HEK293 (cell line): ENCODE results near the gene AKT1.

Source experiments
- PRDM2 ChIP-seq: fragments of 450-650 bp; formaldehyde crosslinking; IDR thresholded peaks from 2 replicates; pipeline ENCODE4 v1.5.1; 2016; ENCODE audit warnings: missing biosample characterization, missing genetic modification characterization, borderline replicate concordance
- YY2 ChIP-seq: fragments of 450-650 bp; formaldehyde crosslinking; IDR thresholded peaks from 2 replicates; pipeline ENCODE4 v1.5.1; 2016; ENCODE audit warnings: missing biosample characterization, missing genetic modification characterization
- ZBTB11 ChIP-seq: fragments of 450-650 bp; formaldehyde crosslinking; conservative IDR thresholded peaks from 2 replicates; pipeline ENCODE4 v1.5.1; 2016; ENCODE audit warnings: low read depth, missing biosample characterization, missing genetic modification characterization
- ZBTB44 ChIP-seq: fragments of 450-650 bp; IDR thresholded peaks from 2 replicates; pipeline ENCODE4 v1.5.1; 2018; ENCODE audit warnings: missing biosample characterization, mild to moderate bottlenecking, missing genetic modification characterization
- ZFP3 ChIP-seq: fragments of 450-650 bp; formaldehyde crosslinking; IDR thresholded peaks from 2 replicates; pipeline ENCODE4 v1.5.1; 2016; ENCODE audit warnings: low read depth, missing biosample characterization, missing genetic modification characterization
- ZFP41 ChIP-seq: fragments of 450-650 bp; formaldehyde crosslinking; IDR thresholded peaks from 2 replicates; pipeline ENCODE4 v1.5.1; 2016; ENCODE audit warnings: missing biosample characterization, missing genetic modification characterization, borderline replicate concordance
- ZIC2 ChIP-seq: fragments of 450-650 bp; formaldehyde crosslinking; IDR thresholded peaks from 2 replicates; pipeline ENCODE4 v1.5.1; 2016; ENCODE audit warnings: missing biosample characterization, missing genetic modification characterization
- ZNF140 ChIP-seq: fragments of 450-650 bp; formaldehyde crosslinking; IDR thresholded peaks from 2 replicates; pipeline ENCODE4 v1.5.1; 2016; ENCODE audit warnings: missing biosample characterization, missing genetic modification characterization
- ZNF146 ChIP-seq: fragments of 450-650 bp; formaldehyde crosslinking; IDR thresholded peaks from 2 replicates; pipeline ENCODE4 v1.5.1; 2016; ENCODE audit warnings: missing biosample characterization, missing genetic modification characterization
- ZNF239 ChIP-seq: fragments of 450-650 bp; formaldehyde crosslinking; IDR thresholded peaks from 2 replicates; pipeline ENCODE4 v1.5.1; 2016; ENCODE audit warnings: missing biosample characterization, missing genetic modification characterization
- ZNF311 ChIP-seq: fragments of 450-650 bp; formaldehyde crosslinking; IDR thresholded peaks from 2 replicates; pipeline ENCODE4 v1.5.1; 2017; ENCODE audit warnings: missing biosample characterization, missing genetic modification characterization, borderline replicate concordance
- ZNF335 ChIP-seq: fragments of 450-650 bp; formaldehyde crosslinking; conservative IDR thresholded peaks from 2 replicates; pipeline ENCODE4 v1.5.1; 2016; ENCODE audit warnings: missing biosample characterization, missing genetic modification characterization
- ZNF354C ChIP-seq: fragments of 450-650 bp; formaldehyde crosslinking; IDR thresholded peaks from 2 replicates; pipeline ENCODE4 v1.5.1; 2016; ENCODE audit warnings: missing biosample characterization, missing genetic modification characterization, low read depth, borderline replicate concordance
- ZNF426 ChIP-seq: fragments of 450-650 bp; formaldehyde crosslinking; IDR thresholded peaks from 2 replicates; pipeline ENCODE4 v1.5.1; 2017; ENCODE audit warnings: missing biosample characterization, missing genetic modification characterization, mild to moderate bottlenecking, inconsistent platforms, moderate library complexity
- ZNF433 ChIP-seq: fragments of 450-650 bp; formaldehyde crosslinking; IDR thresholded peaks from 2 replicates; pipeline ENCODE4 v1.5.1; 2016; ENCODE audit warnings: missing biosample characterization, missing genetic modification characterization, low read depth
- ZNF555 ChIP-seq: fragments of 450-650 bp; formaldehyde crosslinking; conservative IDR thresholded peaks from 2 replicates; pipeline ENCODE4 v1.5.1; 2017; ENCODE audit warnings: missing biosample characterization, mild to moderate bottlenecking, missing genetic modification characterization, inconsistent platforms
- ZNF561 ChIP-seq: fragments of 450-650 bp; IDR thresholded peaks from 2 replicates; pipeline ENCODE4 v1.5.1; 2018; ENCODE audit warnings: missing biosample characterization, missing genetic modification characterization, borderline replicate concordance
- ZNF571 ChIP-seq: fragments of 450-650 bp; formaldehyde crosslinking; IDR thresholded peaks from 2 replicates; pipeline ENCODE4 v1.5.0; 2017; ENCODE audit warnings: missing biosample characterization, missing genetic modification characterization
- ZNF600 ChIP-seq: fragments of 450-650 bp; formaldehyde crosslinking; IDR thresholded peaks from 2 replicates; pipeline ENCODE4 v1.5.1; 2016; ENCODE audit warnings: missing biosample characterization, missing genetic modification characterization
- ZNF701 ChIP-seq: fragments of 450-650 bp; formaldehyde crosslinking; IDR thresholded peaks from 2 replicates; pipeline ENCODE4 v1.5.1; 2016; ENCODE audit warnings: missing biosample characterization, missing genetic modification characterization
- ZNF837 ChIP-seq: fragments of 450-650 bp; formaldehyde crosslinking; IDR thresholded peaks from 2 replicates; pipeline ENCODE4 v1.5.1; 2016; ENCODE audit warnings: missing biosample characterization, missing genetic modification characterization
- ZNF843 ChIP-seq: fragments of 450-650 bp; formaldehyde crosslinking; IDR thresholded peaks from 2 replicates; pipeline ENCODE4 v1.5.1; 2016; ENCODE audit warnings: missing biosample characterization, missing genetic modification characterization
- TF ChIP-seq, protein P1 (sequence below): fragments of 450-650 bp; formaldehyde crosslinking; IDR thresholded peaks from 2 replicates; pipeline ENCODE4 v1.5.1; 2016; ENCODE audit warnings: missing biosample characterization, missing genetic modification characterization
- TF ChIP-seq, protein P2 (sequence below): fragments of 450-650 bp; formaldehyde crosslinking; IDR thresholded peaks from 2 replicates; pipeline ENCODE4 v1.5.1; 2016; ENCODE audit warnings: missing biosample characterization, missing genetic modification characterization
- TF ChIP-seq, protein P3 (sequence below): fragments of 450-650 bp; formaldehyde crosslinking; IDR thresholded peaks from 2 replicates; pipeline ENCODE4 v1.5.1; 2016; ENCODE audit warnings: missing biosample characterization, missing genetic modification characterization

AKT1 gene

DNA sequence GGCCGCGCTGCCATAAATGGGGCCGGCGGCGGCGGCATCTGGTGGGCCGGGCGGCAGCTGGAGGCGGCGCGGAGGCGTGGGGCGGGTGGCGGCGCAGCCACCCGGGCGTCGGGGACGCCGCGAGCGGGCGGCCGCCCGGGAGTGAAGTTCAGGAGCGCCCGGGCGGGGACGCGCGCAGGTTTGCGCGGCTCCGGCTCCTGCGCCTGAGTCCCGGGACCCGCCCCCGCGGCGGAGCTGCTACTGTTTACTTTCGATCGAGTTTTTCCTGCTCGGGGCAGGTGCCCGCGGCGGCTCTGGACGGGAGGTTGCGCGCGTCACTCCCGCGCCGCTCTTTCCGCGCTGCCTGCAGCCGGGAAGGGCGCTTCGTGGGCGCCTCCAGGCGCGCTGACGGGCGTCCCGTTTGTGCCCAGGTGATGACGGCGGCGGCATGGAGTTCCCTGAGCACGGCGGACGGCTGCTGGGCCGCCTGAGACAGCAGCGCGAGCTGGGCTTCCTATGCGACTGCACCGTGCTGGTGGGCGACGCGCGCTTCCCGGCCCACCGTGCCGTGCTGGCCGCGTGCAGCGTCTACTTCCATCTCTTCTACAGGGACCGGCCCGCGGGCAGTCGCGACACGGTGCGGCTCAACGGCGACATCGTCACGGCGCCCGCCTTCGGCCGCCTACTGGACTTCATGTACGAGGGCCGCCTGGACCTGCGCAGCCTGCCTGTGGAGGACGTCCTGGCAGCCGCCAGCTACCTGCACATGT is 5.4 kb upstream of the AKT1 start, which contains the start of gene ZBTB42 (continued):
- TF ChIP-seq ZBTB11 (tag by site-specific recombination), result no peak; the same call in 1 of the 2 replicates
- no peak for TF ChIP-seq ZNF146 (tag by site-specific recombination)
- no peak for TF ChIP-seq ZNF239
- no peak for TF ChIP-seq ZNF426 (tag by site-specific recombination)
- TF ChIP-seq ZNF837 (tag by site-specific recombination), result no peak
- no peak for TF ChIP-seq ZNF140 (tag by site-specific recombination)
- no peak for TF ChIP-seq ZNF561 (tag by site-specific recombination)
- no peak for TF ChIP-seq ZNF555
- TF ChIP-seq ZNF335 (tag by site-specific recombination), result peak; percentile 86
- TF ChIP-seq ZNF843 (tag by site-specific recombination), result no peak
- no peak for TF ChIP-seq ZNF433 (tag by site-specific recombination)
- peak; percentile 74 for TF ChIP-seq ZNF600 (tag by site-specific recombination)
- 0 out of 2 replicates have a peak, but pooled peaks have one; percentile 18 for TF ChIP-seq ZIC2 (tag by site-specific recombination)
- no peak for TF ChIP-seq ZNF571 (tag by site-specific recombination)
- TF ChIP-seq ZFP3 (tag by site-specific recombination), result no peak
- TF ChIP-seq ZFP41 (tag by site-specific recombination), result no peak
- TF ChIP-seq ZNF311 (tag by site-specific recombination), result no peak
- TF ChIP-seq ZBTB44 (tag by site-specific recombination), result no peak
- no peak for TF ChIP-seq PRDM2 (tag by site-specific recombination)
- no peak for TF ChIP-seq YY2 (tag by site-specific recombination)
- TF ChIP-seq, protein P1, sequence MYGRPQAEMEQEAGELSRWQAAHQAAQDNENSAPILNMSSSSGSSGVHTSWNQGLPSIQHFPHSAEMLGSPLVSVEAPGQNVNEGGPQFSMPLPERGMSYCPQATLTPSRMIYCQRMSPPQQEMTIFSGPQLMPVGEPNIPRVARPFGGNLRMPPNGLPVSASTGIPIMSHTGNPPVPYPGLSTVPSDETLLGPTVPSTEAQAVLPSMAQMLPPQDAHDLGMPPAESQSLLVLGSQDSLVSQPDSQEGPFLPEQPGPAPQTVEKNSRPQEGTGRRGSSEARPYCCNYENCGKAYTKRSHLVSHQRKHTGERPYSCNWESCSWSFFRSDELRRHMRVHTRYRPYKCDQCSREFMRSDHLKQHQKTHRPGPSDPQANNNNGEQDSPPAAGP (tag by site-specific recombination), result peak; percentile 71
- no peak for TF ChIP-seq ZNF354C (tag by site-specific recombination)
- TF ChIP-seq, protein P2, sequence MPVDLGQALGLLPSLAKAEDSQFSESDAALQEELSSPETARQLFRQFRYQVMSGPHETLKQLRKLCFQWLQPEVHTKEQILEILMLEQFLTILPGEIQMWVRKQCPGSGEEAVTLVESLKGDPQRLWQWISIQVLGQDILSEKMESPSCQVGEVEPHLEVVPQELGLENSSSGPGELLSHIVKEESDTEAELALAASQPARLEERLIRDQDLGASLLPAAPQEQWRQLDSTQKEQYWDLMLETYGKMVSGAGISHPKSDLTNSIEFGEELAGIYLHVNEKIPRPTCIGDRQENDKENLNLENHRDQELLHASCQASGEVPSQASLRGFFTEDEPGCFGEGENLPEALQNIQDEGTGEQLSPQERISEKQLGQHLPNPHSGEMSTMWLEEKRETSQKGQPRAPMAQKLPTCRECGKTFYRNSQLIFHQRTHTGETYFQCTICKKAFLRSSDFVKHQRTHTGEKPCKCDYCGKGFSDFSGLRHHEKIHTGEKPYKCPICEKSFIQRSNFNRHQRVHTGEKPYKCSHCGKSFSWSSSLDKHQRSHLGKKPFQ, result no peak
- TF ChIP-seq, protein P3, sequence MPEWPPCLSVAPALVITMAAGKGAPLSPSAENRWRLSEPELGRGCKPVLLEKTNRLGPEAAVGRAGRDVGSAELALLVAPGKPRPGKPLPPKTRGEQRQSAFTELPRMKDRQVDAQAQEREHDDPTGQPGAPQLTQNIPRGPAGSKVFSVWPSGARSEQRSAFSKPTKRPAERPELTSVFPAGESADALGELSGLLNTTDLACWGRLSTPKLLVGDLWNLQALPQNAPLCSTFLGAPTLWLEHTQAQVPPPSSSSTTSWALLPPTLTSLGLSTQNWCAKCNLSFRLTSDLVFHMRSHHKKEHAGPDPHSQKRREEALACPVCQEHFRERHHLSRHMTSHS (tag by site-specific recombination), result no peak
- TF ChIP-seq ZNF701 (tag by site-specific recombination), result no peak
